GM12875 (cell line): Measurements from ENCODE around the gene CD8B.
"Not testable (repeated sequence)": the region's sequence is repeated elsewhere in the genome, so short reads cannot be mapped to it uniquely, and the experiment has no call there.

ENCODE experiments used
- H3K4me3 ChIP-seq: one replicate; pipeline ENCODE4 v1.5.1; 2011; ENCODE audit warnings: low read depth, low read length, control low read depth

The CD8B gene

GRCh38 chr2:86861628-86862379 lies at the start of gene CD8B:
CD8B (minus strand) TSS chr2:86861886; CDS start chr2:86861865, 21 bp downstream.
- H3K4me3 ChIP-seq: not testable (repeated sequence)

GRCh38 chr2:86905868-86906267 lies 44.2 kb upstream of the CD8B start:
- H3K4me3 ChIP-seq: not testable (repeated sequence)

- not testable (repeated sequence) for H3K4me3 ChIP-seq
Observed at GRCh38 chr2:86900687-86901086, 39.0 kb upstream of the CD8B start.

- H3K4me3 ChIP-seq: not testable (repeated sequence)
Observed at GRCh38 chr2:86886026-86886425, 24.3 kb upstream of the CD8B start.

- not testable (repeated sequence) for H3K4me3 ChIP-seq
Observed at GRCh38 chr2:86882865-86883264, 21.2 kb upstream of the CD8B start.

GRCh38 chr2:86882118-86882665 lies 20.5 kb upstream of the CD8B start:
- H3K4me3 ChIP-seq: not testable (repeated sequence)

GRCh38 chr2:86878986-86879385 lies 17.3 kb upstream of the CD8B start:
- not testable (repeated sequence) for H3K4me3 ChIP-seq

GRCh38 chr2:86870941-86871340 lies 9.3 kb upstream of the CD8B start:
- not testable (repeated sequence) for H3K4me3 ChIP-seq

GRCh38 chr2:86868895-86869468 lies 7.3 kb upstream of the CD8B start:
- H3K4me3 ChIP-seq: not testable (repeated sequence)

GRCh38 chr2:86862380-86862703 lies 656 bp upstream of the CD8B start:
- not testable (repeated sequence) for H3K4me3 ChIP-seq

- H3K4me3 ChIP-seq: not testable (repeated sequence)
Observed at GRCh38 chr2:86861175-86861574, 511 bp downstream of the CD8B start.

GRCh38 chr2:86860573-86860972 lies 1.1 kb downstream of the CD8B start:
- not testable (repeated sequence) for H3K4me3 ChIP-seq

- H3K4me3 ChIP-seq: not testable (repeated sequence)
Observed at GRCh38 chr2:86857688-86858087, 4.0 kb downstream of the CD8B start.

- H3K4me3 ChIP-seq: not testable (repeated sequence)
Observed at GRCh38 chr2:86856498-86856897, 5.2 kb downstream of the CD8B start.

- not testable (repeated sequence) for H3K4me3 ChIP-seq
Observed at GRCh38 chr2:86855981-86856380, 5.7 kb downstream of the CD8B start.

- H3K4me3 ChIP-seq: not testable (repeated sequence)
Observed at GRCh38 chr2:86851581-86851980, 10.1 kb downstream of the CD8B start.

- not testable (repeated sequence) for H3K4me3 ChIP-seq
Observed at GRCh38 chr2:86842607-86843234, 19.0 kb downstream of the CD8B start.

- not testable (repeated sequence) for H3K4me3 ChIP-seq
Observed at GRCh38 chr2:86841330-86841729, 20.4 kb downstream of the CD8B start.

GRCh38 chr2:86839871-86840548 lies 21.7 kb downstream of the CD8B start:
- H3K4me3 ChIP-seq: not testable (repeated sequence)

- H3K4me3 ChIP-seq: not testable (repeated sequence)
Observed at GRCh38 chr2:86839455-86839854, 22.2 kb downstream of the CD8B start.

- not testable (repeated sequence) for H3K4me3 ChIP-seq
Observed at GRCh38 chr2:86837714-86838113, 24.0 kb downstream of the CD8B start.
